GM18517 (cell line): ENCODE results near the gene VPS29.
"Not testable (repeated sequence)": the region's sequence is repeated elsewhere in the genome, so short reads cannot be mapped to it uniquely, and the experiment has no call there.

Source experiments
- ATAC-seq: cut with Tn5 transposase; IDR thresholded peaks from one replicate; pipeline ENCODE4 v1.9.1; 2021; ENCODE audit warnings: mild to moderate bottlenecking, moderate library complexity; ENCODE audit not compliant: unreplicated experiment

The VPS29 gene

DNA sequence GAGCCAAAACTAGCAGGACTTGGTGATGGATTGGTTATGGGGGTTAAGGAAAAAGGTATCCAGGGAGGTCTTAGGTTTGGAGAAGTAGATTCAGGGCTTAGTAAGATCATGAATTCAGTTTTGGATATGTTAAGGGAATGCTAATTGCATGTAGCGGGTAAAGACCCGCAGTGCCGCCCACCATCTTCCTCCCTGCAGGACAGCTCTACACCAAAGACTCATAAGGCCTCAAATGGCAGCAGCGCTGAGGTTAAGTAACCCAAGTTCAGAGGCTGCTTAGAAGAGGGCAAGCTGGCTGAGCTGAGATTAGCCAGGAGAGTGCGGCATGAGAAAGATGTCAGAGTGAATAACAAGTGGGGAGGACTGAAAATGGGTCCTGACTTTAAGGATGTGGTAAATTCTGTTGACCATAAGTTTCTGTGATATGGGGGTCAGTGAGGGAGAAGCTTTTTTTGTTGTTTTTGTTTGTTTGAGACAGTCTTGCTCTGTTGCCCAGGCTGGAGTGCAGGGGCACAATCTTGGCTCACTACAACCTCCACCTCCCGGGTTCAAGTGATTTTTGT, 26.4 kb upstream of the VPS29 start:
- no peak for ATAC-seq

DNA sequence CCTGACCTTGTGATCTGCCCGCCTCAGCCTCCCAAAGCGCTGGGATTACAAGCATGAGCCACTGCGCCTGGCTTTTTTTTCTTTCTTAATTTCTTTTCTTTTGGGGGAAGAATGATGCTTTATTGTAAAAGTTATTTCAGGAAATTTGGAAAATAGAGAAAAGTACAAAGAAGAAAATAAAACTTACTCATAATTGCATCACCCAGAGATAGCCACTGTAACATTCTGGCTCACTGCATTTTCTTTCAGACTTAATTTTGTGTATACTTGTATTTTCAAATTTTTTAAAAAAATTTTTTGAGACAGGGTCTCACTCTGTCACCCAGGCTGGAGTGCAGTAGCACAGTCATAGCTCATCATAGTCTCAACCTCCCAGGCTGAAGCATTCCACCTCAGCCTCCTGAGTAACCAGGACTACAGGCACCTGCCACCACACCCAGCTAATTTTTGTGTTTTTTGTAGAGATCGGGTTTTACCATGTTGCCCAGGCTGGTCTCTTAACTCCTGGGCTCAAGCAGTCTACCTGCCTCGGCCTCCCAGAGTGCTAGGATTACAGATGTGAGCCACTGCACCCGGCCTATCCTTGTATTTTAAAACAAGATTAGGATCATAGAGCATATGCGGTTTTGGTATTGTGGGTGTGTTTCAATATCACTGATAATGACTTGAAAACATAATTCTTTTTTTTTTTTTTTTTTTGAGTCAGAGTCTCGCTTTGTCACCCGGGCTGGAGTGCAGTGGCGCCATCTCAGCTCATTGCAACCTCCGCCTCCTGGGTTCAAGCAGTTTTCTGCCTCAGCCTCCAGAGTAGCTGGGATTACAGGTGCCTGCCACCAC, 19.2 kb upstream of the VPS29 start:
- not testable (repeated sequence) for ATAC-seq

DNA sequence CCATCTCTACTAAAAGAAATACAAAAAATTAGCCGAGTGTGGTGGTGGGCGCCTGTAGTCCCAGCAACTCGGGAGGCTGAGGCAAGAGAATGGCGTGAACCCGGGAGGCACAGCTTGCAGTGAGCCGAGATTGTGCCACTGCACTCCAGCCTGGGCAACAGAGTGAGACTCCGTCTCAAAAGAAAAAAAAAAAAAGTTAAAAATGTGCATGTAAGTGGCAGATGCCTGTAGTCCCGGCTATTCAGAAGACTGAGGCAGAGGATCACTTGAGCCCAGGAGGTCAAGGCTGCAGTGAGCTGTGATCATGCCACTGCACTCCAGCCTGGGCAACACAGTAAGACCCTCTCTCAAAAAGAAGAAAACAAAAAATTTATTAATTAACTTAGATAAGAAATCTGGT, 16.1 kb upstream of the VPS29 start:
- not testable (repeated sequence) for ATAC-seq

DNA sequence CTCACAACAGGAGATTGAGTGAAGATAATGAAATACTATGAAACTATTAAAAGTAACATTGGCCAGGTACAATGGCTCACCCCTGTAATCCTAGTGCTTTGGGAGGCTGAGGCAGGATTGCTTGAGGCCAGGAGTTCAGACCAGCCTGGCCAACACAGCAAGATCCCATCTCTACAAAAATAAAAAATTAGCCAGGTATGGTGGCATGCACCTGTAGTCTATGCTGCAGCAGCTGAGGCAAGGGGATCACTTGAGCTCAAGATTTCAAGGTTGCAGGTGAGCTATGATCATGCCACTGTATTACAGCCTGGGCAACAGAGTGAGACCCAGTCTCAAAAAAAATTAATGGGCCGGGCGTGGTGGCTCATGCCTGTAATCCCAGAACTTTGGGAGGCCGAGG, 15.1 kb upstream of the VPS29 start:
- ATAC-seq = no peak

DNA sequence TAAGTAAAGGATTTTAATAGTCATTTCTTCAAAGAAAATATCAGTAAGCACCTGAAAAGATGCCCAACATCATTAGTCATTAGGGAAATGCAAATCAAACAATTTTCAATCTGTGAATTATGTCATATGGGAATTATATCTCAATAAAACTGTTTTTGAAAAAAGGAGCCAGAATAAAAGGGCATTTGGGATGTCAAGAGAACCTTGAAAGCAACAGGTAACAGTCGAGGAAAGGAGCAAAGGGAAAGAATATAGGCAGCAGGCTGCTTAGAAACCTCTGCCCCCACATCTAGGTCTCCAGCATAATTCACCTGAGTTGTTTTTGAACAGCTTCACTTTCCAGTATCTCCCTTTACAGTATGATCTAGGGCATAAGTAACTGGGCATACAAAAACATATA, 12.5 kb upstream of the VPS29 start:
- ATAC-seq = no peak

DNA sequence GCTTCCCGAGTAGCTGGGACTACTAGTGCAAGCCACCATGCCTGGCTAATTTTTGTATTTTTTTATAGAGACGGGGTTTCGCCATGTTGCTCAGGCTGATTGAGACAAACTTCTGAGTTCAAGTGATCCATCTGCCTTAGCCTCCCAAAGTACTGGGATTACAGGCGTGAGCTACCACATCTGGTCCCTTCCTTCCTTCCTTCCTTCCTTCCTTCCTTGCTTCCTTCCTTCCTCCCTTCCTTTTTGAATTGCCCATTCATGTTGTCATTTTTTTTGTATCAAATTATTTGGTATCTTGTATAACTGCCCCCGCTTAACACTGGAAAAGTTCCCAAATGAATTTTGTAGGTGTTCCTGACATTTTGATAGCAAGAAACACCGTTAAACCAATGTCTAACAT, 11.9 kb upstream of the VPS29 start:
- ATAC-seq = no peak

DNA sequence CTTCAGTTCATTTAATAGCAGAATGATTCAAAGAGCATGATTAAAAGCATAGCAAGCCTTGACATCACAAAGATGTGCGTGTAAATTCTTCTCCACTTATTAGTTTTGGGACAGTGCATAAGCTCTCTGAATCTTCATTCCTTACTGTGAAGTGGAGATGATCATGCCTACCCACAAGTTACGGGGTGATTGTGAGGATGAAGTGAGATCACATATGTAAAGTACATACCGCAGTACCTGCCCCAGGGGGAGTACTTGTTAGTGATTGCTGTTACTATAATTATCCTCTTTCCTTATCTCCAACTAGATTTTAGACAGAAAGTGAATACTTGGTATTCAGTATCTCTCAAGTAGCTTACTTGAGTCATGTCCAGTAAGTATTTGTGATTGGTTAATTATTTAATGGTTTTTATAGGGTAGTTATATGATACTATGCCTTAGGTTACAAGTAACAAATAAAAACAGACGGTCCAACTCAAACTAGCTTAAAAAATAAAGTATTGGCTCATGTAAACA, 6.2 kb upstream of the VPS29 start:
- ATAC-seq = no peak

DNA sequence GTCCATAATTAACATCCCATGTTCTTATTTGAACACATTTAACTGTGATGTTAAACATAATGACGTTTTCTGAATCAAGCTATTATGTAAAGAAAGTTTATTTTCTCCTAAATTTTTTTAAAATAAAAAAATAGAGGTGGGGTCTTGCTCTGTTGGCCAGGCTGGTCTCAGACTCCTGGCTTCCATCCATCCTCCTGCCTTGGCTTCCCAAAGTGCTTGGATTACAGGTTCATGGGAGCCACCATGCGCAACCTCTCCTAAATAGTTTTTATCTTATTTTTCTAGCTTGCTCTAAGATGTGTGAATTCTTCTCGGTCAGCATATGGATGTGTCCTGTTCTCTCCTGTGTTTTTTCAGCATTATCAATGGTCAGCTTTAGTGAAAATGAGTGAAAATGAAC, 3.4 kb upstream of the VPS29 start:
- no peak for ATAC-seq

DNA sequence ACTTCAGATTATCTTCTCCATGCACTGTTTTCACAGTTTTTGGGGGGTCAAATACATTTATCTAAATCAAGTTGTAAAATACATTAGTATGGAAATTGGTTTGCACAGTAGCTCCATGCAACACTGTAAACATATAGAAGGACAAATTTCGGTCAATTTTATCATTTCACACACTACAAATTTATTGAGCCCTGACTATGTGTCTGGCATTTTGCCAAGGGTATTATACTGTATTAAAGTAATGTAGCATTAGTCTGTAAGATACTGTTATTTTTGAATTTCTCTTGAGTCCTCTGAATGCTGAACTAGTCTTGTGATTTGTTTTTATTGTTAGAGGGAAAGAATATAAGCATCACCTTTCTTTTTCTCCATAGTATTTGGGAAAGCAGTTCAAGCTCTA, 1.5 kb upstream of the VPS29 start:
- no peak for ATAC-seq

DNA sequence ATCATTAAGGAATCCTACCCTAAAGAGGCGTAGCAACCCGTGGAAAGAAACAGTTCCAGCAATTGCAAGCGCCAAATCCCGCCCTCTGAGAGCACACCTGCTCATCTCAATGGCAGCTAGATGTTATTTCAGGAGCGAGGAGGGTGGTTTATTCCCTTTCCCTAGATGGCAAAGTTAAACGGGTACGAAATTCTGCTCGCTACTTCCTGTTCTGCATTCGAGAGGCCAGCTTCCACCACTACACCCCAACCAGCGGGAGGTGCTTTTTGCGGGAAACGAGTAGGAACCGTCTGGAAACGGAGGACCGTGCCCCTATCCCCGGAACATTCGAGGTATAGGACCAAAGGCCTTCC, 536 bp downstream of the VPS29 start:
- no peak for ATAC-seq

DNA sequence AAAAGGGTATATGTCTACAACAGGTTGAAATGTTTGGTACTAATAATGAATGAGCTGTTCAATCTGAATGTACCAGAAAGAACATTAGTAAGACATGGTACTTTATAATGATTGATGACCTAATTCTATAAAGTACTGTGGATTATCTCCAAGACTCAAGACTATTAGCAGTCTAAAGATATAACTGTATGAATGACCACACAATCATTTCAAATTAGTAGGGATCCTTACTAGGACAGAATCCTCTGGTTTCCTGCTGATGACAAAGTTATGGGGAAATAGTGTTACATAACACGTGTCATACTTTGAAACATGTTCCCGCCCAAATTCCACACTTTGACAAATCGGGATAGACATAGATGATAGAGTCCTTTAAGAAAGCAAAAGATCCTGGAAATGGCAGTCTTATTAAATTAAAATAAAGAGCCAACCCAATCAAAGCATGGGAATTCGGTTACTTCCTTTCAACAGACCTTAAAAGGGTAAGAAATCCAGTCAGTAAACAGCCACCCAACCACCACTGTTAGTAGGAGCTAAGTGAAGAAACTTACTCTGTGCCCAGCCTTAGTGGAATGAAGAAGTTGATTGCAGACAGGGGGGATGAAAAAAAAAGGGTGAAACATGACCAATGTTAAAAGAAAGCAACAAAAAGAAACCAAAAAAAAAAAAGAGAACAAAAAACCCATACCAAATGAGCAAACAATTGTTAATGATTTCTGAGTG, 2.8 kb downstream of the VPS29 start:
- no peak for ATAC-seq

DNA sequence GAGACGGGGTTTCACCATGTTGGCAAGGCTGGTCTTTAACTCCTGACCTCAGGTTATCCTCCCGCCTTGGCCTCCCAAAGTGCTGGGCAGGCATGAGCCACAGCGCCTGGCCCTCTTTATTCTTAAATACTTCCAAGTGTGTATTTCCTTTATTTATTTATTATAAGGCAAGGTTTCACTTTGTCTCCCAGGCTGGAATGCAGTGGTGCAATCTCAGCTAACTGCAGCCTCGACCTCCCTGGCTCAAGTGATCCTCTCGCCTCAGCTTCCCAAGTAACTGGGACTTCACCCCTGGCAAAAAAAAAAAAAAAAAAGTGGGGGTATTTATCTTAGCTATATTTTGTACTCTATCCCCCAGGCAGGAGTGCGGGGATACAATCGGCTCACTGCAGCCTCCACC, 26.5 kb downstream of the VPS29 start:
- ATAC-seq = no peak

DNA sequence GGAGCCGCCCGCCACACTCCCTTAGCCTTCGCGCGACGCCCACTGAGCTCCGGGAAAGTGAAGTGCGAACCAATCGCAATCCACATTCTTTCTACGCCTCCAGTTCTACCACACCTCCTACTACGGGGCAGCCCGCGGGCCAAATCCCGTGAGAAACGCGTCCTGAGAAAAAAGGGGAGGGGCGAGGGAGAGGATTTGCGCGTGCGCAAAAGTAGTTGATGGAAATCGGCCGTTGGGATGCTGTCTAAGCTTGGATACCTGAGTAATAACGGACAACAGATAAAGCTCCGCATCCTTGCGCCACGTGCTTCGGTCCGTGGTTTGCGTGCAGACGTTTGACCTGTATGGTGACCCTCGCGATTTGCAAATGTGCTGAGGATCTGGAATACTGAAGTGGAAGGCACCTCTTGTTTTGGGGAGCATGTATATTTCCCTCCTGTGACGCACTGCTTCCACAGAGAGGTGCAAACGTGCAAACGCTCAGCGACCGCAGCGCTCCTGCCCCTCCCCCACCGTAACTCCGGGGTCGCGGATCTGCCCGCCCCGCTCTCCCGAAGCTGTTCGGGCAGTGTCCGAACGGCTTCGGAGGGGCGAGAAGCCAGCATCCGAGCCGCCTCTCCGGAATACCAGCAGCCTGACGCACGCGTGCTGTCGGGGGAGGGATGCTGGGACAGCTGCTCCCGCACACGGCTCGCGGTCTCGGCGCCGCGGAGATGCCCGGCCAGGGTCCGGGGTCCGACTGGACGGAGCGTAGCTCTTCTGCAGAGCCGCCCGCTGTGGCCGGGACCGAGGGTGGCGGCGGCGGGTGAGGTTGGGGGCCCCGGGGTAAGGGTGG, 33.5 kb downstream of the VPS29 start, which contains the start of the genes FAM216A and GPN3:
TSS of gene FAM216A (plus strand) at position 632 of the 835 bp plus-strand sequence. CDS start at position 663, 31 bp downstream.
TSS of gene GPN3 (minus strand) at position 44 of the 835 bp plus-strand sequence. CDS start 54 bp downstream, outside the sequence.
- ATAC-seq = peak; percentile 86

DNA sequence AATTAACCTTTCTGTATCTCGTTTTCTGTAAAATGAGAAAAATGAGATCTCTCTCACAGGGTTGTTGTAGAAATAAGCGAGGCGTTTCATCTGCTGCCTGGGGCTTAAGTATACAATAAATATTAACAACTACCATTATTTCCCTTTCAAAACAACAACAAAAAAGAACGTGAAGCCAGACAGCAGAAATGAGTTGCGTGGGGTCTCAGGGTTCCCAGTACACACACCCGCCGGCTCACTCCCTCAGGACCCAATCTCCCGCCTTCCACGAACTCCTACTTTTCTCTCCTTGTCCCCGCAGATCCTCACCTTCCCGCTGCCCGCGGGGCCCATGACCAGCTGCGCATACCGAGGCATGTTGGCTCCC, 34.1 kb downstream of the VPS29 start:
- ATAC-seq = no peak

DNA sequence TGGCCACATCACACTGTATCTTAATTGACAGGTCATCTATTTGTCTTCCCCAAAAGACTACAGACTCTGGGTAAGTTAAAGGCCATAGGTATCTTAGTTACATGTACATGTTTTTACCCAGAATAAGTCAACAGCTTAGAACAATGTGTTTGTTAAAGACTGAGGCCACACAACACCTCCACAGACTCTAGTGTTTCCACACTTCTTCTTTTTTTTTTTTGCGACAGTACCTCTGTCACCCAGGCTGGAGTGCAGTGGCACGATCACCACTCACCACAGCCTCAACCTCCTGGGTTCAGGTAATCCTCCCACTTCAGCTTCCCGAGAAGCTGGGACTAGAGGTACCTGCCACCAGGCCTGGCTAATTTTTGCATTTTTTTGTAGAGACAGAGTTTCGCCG, 35.1 kb downstream of the VPS29 start:
- no peak for ATAC-seq

DNA sequence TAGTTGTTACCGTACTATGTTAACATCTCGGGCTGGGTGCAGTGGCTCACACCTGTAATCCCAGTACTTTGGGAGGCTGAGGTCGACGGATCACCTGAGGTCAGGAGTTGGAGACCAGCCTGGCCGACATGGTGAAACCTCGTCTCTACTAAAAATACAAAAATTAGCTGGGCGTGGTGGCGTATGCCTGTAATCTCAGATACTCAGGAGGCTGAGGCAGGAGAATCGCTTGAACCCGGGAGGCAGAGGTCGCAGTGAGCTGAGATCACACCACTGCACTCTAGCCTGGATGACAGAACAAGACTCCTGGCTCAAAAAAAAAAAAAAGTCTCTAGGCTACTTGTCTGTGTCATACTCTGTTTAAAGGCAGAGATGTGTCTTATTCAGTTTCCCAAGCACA, 36.1 kb downstream of the VPS29 start:
- not testable (repeated sequence) for ATAC-seq

DNA sequence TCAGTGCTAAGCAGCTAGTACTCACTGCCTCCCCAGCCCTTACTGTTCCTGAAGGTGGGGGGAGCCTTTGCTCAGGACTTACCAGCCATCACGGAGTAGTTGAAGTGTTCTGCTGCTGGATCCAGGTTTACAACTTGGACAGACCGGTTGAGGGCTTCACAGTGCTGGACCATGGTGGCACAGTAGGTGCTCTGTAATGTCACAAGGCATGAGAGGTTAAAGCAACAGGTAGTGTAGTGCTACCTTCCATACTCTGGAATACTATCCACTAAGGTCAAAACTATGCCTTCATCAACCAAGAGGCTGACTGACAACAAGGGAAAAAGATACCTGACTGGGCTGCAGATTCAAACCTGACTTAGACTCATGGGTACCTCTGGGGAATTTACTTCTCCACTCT, 36.9 kb downstream of the VPS29 start:
- no peak for ATAC-seq

DNA sequence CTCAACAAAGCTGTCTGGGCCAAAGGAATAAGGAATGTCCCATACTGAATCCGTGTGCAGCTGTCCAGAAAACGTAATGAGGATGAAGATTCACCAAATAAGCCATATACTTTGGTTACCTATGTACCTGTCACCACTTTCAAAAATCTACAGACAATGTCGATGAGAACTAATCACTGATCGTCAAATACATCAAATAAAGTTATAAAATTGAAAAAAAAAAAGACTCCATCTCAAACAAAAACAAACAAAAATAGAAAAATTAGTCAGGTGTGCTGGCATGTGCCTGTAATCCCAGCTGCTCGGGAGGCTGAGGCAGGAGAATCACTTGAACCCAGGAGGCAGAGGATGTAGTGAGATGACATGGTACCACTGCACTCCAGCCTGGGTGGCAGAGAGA, 40.7 kb downstream of the VPS29 start:
- not testable (repeated sequence) for ATAC-seq

DNA sequence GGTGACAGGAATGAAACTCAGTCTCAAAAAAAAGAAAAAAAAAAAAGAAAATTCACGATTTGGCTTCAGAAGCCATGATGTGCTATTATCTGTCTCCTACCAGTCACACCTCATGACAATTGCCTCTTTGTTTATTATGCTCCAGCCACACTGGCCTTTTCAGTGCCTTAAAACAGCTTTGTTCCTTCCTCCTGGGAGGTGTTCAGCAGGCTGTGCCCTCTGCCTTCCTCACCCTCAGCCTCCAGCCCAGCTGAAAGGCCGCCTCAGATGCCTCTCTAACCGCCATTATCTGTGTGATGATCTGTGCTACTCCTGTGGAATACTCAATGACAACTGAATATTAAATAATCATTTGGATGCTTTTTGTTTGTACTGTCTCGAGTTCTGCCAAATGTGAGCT, 43.2 kb downstream of the VPS29 start:
- no peak for ATAC-seq

DNA sequence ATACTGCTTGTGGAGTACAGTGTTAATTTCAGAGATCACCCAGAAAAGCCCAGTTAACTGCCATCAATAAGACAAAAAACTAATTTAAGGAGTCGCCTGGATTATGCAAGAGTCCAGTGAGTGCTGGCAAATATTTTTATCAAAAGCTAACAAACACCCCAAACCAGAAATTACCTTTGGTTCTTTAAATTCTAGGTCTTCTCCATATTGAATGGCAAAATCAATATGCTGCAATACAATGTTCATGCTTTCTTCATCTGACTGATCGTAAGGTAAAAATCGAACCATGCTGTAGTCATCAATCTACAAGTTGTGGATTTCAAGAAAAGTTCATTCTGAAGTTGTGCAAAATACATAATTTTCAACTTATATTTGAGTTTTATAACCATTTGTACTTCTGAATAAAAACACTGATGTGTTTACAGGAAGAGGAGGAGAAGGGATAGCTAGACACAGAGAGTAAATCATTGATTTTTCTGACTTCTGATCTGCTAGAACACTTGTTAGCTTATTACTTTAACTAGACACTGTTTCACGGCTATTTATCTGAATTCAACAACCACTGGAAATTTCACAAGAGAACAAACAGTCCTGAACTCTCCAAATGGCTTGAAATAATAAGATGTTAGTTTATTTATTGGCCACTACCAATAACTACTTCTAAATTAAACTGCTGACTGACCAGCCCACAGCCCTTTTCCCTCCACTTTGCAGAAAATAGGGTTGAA, 48.2 kb downstream of the VPS29 start:
- no peak for ATAC-seq
